Astrocyte (in vitro differentiated cells and primary cell): Measurements from ENCODE around the gene APOM. TPM values are rescaled to one million over a fixed set of nuclear protein-coding genes. Genes with fewer than 3 reads are reported as not detected.

Source experiments
- DNase-seq: peaks from one replicate; pipeline ENCODE4 v3.0.0-alpha.2; 2010; ENCODE audit warnings: low read depth
- FAIRE-seq: peaks from 2 replicates; lab custom pipeline; 2011; peaks lifted over from hg19 to GRCh38; lab: Jason Lieb, UNC
- H2AFZ ChIP-seq: 2 replicates; pipeline ENCODE4 v1.6.0; 2012; ENCODE audit warnings: low read depth, low read length, inconsistent platforms
- H3K27ac ChIP-seq: 2 replicates; pipeline ENCODE4 v1.5.1; 2011; ENCODE audit warnings: low read depth, low read length, inconsistent platforms
- H3K27me3 ChIP-seq: 2 replicates; pipeline ENCODE4 v1.6.0; 2011; ENCODE audit warnings: low read length, inconsistent platforms; ENCODE audit not compliant: insufficient read depth
- H3K36me3 ChIP-seq: 2 replicates; pipeline ENCODE4 v1.5.1; 2011; ENCODE audit warnings: low read length, inconsistent platforms; ENCODE audit not compliant: insufficient read depth
- H3K4me1 ChIP-seq: 2 replicates; pipeline ENCODE4 v1.5.1; 2011; ENCODE audit warnings: low read length, inconsistent platforms; ENCODE audit not compliant: insufficient read depth
- H3K4me2 ChIP-seq: 2 replicates; pipeline ENCODE4 v1.6.0; 2012; ENCODE audit warnings: low read length, inconsistent platforms
- H3K4me3 ChIP-seq: 2 replicates; pipeline ENCODE4 v1.5.1; 2011; ENCODE audit warnings: low read depth, mild to moderate bottlenecking, low read length, inconsistent platforms; ENCODE audit not compliant: insufficient read depth
- H3K79me2 ChIP-seq: 2 replicates; pipeline ENCODE4 v1.6.0; 2012; ENCODE audit warnings: mild to moderate bottlenecking, low read length, inconsistent platforms; ENCODE audit not compliant: insufficient read depth
- H3K9ac ChIP-seq: 2 replicates; pipeline ENCODE4 v1.6.0; 2012; ENCODE audit warnings: mild to moderate bottlenecking, low read length, inconsistent platforms
- H3K9me3 ChIP-seq: 2 replicates; pipeline ENCODE4 v1.5.1; 2012; ENCODE audit warnings: low read depth, mild to moderate bottlenecking, low read length, inconsistent platforms; ENCODE audit not compliant: insufficient read depth
- H4K20me1 ChIP-seq: 2 replicates; pipeline ENCODE4 v1.6.0; 2012; ENCODE audit warnings: low read length, inconsistent platforms; ENCODE audit not compliant: insufficient read depth
- H3K27ac Mint-ChIP-seq: one replicate; pipeline ENCODE4 v1.8.0; 2021; ENCODE audit warnings: mild to moderate bottlenecking, mixed read lengths; ENCODE audit not compliant: unreplicated experiment
- H3K27me3 Mint-ChIP-seq: one replicate; pipeline ENCODE4 v1.8.0; 2021; ENCODE audit warnings: low read depth, mixed read lengths; ENCODE audit not compliant: unreplicated experiment
- H3K36me3 Mint-ChIP-seq: one replicate; pipeline ENCODE4 v1.8.0; 2021; ENCODE audit warnings: low read depth, mixed read lengths; ENCODE audit not compliant: unreplicated experiment
- H3K4me1 Mint-ChIP-seq: one replicate; pipeline ENCODE4 v1.8.0; 2021; ENCODE audit warnings: low read depth, mixed read lengths; ENCODE audit not compliant: unreplicated experiment
- H3K4me3 Mint-ChIP-seq: one replicate; pipeline ENCODE4 v1.8.0; 2021; ENCODE audit warnings: mild to moderate bottlenecking, moderate library complexity, mixed read lengths; ENCODE audit not compliant: unreplicated experiment
- H3K9me3 Mint-ChIP-seq: one replicate; pipeline ENCODE4 v1.8.0; 2021; ENCODE audit warnings: mild to moderate bottlenecking, mixed read lengths; ENCODE audit not compliant: unreplicated experiment
- EZH2 ChIP-seq: IDR thresholded peaks from 2 replicates; pipeline ENCODE4 v1.6.1; 2012; ENCODE audit warnings: mild to moderate bottlenecking, low read length, inconsistent platforms; ENCODE audit not compliant: insufficient read depth
- total RNA-seq: library from RNA; stranded (reverse); gene quantifications from 2 replicates; pipeline ENCODE4 v1.2.1, GENCODE V29; 2021
- TF ChIP-seq, protein P1 (sequence below): IDR thresholded peaks from 2 replicates; pipeline ENCODE4 v1.5.1; 2011; ENCODE audit warnings: low read depth, mild to moderate bottlenecking, inconsistent platforms, low read length, moderate library complexity; ENCODE audit not compliant: insufficient read depth

The APOM gene
- total RNA-seq, 1 donor from 2014 or later = 0.89 TPM

DNA sequence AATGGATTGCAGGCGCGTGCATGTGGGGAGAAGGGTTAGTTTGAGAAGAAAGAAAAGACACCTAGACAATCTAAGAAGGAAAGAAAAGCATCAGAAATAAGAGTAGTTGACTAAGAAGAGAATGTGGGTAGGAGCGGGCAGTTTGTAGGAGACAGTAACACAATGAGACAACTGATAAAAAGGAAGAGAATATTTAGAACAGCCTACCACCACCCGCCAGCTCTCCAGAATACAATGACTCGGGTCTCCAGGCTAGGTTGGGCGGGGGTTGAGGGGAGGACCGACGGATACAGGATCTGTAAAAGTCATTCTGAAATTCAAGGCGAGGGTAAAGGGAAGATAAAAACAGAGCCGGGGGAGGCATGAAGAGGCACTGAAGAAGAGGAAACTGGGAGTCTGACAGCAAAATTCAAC is 46.7 kb downstream of the APOM start:
- Histone ChIP-seq H3K4me2 (peak overlapping the region; percentile 92), H3K79me2 (peaks cover 38% of the 10 kb centered on the region), H3K9ac (peak overlapping the region; percentile 89), H3K9me3 (no peaks in the 10 kb centered on the region), H3K27me3 (no peaks in the 10 kb centered on the region), H4K20me1 (peaks cover 28% of the 10 kb centered on the region), H3K4me3 (peak overlapping the region; percentile 89), H3K4me1 (peaks cover 18% of the 10 kb centered on the region), H3K36me3 (peaks cover 5% of the 10 kb centered on the region), H3K27ac (peak overlapping the region; percentile 93), H2AFZ (peak overlapping the region; percentile 82)
- Mint-ChIP-seq H3K27me3 (peaks cover 4% of the 10 kb centered on the region), H3K9me3 (no peaks in the 10 kb centered on the region), H3K4me1 (peaks cover 16% of the 10 kb centered on the region), H3K36me3 (peaks cover 4% of the 10 kb centered on the region), H3K27ac (peak overlapping the region; percentile 92), H3K4me3 (peak overlapping the region; percentile 99)
- FAIRE-seq (no peak), DNase-seq (peak; percentile 4)
- TF ChIP-seq, protein P1, sequence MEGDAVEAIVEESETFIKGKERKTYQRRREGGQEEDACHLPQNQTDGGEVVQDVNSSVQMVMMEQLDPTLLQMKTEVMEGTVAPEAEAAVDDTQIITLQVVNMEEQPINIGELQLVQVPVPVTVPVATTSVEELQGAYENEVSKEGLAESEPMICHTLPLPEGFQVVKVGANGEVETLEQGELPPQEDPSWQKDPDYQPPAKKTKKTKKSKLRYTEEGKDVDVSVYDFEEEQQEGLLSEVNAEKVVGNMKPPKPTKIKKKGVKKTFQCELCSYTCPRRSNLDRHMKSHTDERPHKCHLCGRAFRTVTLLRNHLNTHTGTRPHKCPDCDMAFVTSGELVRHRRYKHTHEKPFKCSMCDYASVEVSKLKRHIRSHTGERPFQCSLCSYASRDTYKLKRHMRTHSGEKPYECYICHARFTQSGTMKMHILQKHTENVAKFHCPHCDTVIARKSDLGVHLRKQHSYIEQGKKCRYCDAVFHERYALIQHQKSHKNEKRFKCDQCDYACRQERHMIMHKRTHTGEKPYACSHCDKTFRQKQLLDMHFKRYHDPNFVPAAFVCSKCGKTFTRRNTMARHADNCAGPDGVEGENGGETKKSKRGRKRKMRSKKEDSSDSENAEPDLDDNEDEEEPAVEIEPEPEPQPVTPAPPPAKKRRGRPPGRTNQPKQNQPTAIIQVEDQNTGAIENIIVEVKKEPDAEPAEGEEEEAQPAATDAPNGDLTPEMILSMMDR = no peak
- TF ChIP-seq EZH2 = no peak

DNA sequence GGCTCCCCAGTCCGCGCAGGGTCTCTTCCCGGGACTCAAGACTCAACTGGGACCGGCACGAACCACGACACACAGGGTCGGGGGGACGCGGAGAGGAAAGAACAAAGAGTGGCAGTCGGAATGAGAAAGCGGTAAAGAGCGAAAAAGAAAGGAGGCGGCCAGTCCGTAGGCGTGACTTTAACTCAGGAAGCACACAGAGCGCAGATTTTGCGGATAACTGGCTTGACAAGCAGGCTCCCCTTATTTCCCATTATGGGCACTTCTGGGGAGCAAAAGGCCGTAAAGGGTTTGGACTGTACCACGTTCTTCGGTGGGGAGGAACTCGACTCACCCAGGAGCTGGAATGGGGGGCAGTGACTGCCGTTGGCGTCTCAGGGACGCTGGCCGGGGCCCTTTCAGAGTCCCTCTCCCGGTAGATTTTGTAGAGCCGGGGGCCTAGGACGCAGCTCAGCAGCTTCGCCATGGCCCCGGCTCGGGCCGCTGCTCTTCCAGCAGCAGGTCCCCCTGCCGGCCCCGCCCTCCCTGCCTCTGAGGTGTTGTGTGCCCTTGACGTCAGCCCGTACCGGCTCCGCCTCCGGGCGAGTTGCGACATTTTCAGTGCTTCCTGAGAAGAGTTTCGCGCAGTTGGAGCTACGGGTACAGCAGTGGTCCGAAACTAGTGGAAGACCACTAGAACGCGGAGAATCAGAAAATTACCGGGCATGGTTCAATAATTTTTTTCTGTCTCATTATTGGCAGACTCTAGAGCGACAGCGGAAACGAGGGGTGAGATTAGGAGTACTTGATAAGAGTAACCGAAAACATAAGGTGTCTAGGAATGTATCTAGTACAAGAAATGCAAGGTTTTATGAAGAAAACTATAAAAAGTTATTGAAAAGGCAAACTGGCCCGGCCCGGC is 47.4 kb downstream of the APOM start, which contains the start of gene ABHD16A:
Gene ABHD16A, minus strand, starts transcription at position 506 of the 898 bp plus-strand sequence. Its CDS starts 43 bp downstream, at position 463.
- peak; percentile 96 for DNase-seq
- Histone ChIP-seq H3K27ac (peak within 1 kb of the TSS; percentile 93), H3K4me3 (peak within 1 kb of the TSS; percentile 89), H3K4me2 (peak within 1 kb of the TSS; percentile 92), H3K9ac (peak within 1 kb of the TSS; percentile 89), H2AFZ (peak within 1 kb of the TSS; percentile 82), H3K4me1 (peaks cover 18% of the 10 kb centered on the region), H4K20me1 (peaks cover 23% of the 10 kb centered on the region), H3K79me2 (peaks cover 36% of the 10 kb centered on the region), H3K36me3 (peaks cover 5% of the 10 kb centered on the region), H3K9me3 (no peaks in the 10 kb centered on the region), H3K27me3 (no peaks in the 10 kb centered on the region)
- Mint-ChIP-seq H3K4me3 (peak within 1 kb of the TSS; percentile 99), H3K27me3 (peaks cover 4% of the 10 kb centered on the region), H3K4me1 (peaks cover 12% of the 10 kb centered on the region), H3K27ac (peak within 1 kb of the TSS; percentile 92), H3K36me3 (peaks cover 2% of the 10 kb centered on the region), H3K9me3 (no peaks in the 10 kb centered on the region)
- TF ChIP-seq, protein P1 = no peak
- TF ChIP-seq EZH2 = no peak
- peak; percentile 73 for FAIRE-seq
